Rectal smooth muscle tissue (tissue), 1 donor: Measurements from ENCODE around the gene ZNF532.
A peak's percentile ranks its signal among the peaks of the same experiment; 100 is the strongest.
"Not testable (repeated sequence)": the region's sequence is repeated elsewhere in the genome, so short reads cannot be mapped to it uniquely, and the experiment has no call there.

Experiments used
- H3K27ac ChIP-seq: one replicate; pipeline ENCODE4 v1.7.0; 2013; ENCODE audit warnings: low read depth, low read length, inconsistent platforms
- H3K27me3 ChIP-seq: one replicate; pipeline ENCODE4 v1.7.0; 2013; ENCODE audit warnings: low read length; ENCODE audit not compliant: control insufficient read depth, insufficient read depth
- H3K36me3 ChIP-seq: one replicate; pipeline ENCODE4 v1.7.0; 2013; ENCODE audit warnings: low read length; ENCODE audit not compliant: control insufficient read depth, insufficient read depth
- H3K4me1 ChIP-seq: one replicate; pipeline ENCODE4 v1.7.0; 2013; ENCODE audit warnings: low read length; ENCODE audit not compliant: control insufficient read depth, insufficient read depth
- H3K4me3 ChIP-seq: one replicate; pipeline ENCODE4 v1.7.0; 2013; ENCODE audit warnings: low read length
- H3K9ac ChIP-seq: one replicate; pipeline ENCODE4 v1.7.0; 2013; ENCODE audit warnings: low read length

The ZNF532 gene, protein sequence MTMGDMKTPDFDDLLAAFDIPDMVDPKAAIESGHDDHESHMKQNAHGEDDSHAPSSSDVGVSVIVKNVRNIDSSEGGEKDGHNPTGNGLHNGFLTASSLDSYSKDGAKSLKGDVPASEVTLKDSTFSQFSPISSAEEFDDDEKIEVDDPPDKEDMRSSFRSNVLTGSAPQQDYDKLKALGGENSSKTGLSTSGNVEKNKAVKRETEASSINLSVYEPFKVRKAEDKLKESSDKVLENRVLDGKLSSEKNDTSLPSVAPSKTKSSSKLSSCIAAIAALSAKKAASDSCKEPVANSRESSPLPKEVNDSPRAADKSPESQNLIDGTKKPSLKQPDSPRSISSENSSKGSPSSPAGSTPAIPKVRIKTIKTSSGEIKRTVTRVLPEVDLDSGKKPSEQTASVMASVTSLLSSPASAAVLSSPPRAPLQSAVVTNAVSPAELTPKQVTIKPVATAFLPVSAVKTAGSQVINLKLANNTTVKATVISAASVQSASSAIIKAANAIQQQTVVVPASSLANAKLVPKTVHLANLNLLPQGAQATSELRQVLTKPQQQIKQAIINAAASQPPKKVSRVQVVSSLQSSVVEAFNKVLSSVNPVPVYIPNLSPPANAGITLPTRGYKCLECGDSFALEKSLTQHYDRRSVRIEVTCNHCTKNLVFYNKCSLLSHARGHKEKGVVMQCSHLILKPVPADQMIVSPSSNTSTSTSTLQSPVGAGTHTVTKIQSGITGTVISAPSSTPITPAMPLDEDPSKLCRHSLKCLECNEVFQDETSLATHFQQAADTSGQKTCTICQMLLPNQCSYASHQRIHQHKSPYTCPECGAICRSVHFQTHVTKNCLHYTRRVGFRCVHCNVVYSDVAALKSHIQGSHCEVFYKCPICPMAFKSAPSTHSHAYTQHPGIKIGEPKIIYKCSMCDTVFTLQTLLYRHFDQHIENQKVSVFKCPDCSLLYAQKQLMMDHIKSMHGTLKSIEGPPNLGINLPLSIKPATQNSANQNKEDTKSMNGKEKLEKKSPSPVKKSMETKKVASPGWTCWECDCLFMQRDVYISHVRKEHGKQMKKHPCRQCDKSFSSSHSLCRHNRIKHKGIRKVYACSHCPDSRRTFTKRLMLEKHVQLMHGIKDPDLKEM (N-terminal part only)

DNA sequence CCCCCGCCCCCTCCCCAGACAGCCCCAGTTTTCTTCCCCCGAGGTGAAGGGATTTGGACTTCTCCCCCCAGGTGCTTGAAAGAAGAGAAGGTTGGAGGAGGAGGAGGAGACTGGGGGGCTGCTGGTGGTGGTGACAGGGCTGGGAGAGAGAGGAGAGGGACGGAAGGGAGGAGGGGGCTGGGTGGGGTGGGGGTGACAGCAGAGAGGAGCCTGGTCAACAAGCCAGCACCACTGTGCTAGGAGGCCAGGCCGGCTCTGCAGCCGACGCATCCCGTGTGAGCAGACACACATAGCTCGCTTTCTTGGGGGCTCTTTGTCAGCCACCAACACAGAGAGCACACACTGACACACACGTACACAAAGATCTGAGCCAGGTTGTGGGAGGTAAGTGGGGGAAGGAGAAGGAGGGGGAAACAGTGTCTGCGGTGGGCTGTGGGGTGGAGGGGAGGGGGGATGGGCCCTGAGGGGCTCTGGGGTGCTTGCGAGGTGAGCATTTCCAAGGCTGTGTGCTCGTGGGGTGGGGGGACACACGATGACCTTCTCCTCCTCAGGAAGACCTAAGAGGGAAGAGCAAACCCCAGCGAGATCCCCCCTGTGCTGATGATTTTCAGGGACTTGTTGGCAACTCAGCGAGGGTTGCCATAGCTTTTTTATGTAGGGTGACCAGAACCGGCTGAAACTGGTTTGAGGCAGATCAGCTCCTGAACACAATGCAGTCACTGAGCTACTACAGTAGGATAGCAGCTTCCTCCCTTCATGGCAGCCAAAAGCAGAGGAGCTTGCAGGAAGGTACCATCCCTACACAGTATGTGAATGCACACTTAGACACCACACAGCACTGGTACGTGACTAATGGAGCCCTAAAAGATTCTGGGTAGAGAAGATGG, at the start of gene ZNF532:
TSS of gene ZNF532 (plus strand) at position 732 of the 887 bp plus-strand sequence. CDS start 53,411 bp downstream, outside the sequence.
- Histone ChIP-seq H3K27me3 (no peaks in the 10 kb centered on the region), H3K36me3 (no peaks in the 10 kb centered on the region), H3K4me1 (peaks cover 37% of the 10 kb centered on the region), H3K27ac (peak within 1 kb of the TSS; percentile 90), H3K4me3 (peak within 1 kb of the TSS; percentile 51), H3K9ac (no peak within 1 kb of the TSS)

DNA sequence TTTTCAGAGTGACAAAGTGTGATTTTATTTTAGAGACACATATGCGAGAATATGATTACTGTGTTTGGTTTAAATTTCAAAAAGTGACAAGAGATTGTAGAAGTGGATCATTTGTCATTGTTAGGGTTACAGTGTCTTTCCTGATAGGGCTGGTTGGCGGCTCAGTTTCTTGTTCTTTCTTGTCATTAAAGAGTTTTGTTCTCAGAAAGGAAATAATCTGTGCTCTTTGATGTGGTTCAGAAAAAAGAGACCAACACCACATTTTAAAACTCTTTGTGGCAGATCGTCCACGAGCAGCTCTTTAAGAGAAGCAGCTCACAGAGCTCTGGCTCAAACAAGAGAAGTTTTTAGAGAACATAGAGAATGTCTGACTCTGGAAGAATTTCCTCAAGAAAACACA, 45.6 kb upstream of the ZNF532 start:
- Histone ChIP-seq H3K9ac (no peak overlapping the region), H3K4me3 (no peak overlapping the region), H3K4me1 (no peaks in the 10 kb centered on the region), H3K27me3 (no peaks in the 10 kb centered on the region), H3K27ac (no peak overlapping the region), H3K36me3 (no peaks in the 10 kb centered on the region)

DNA sequence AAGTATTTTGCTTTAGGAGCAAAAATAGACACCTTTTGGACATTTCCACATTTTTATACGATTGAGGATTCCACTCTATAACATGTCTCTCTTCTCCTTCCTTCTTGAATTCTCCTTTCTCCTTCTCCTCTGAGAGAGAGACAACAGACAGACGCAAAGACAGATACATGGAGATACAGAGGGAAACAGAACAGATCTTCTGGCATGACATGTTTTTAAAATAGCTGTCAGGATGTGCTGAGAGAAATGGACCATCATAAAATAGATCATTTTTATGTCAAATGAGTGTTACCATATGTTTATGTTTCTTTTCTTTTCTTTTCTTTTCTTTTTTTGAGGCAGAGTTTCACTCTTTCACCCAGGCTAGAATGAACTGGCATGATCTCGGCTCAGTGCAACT, 44.4 kb upstream of the ZNF532 start:
- Histone ChIP-seq H3K4me3 (no peak overlapping the region), H3K36me3 (no peaks in the 10 kb centered on the region), H3K27ac (no peak overlapping the region), H3K27me3 (no peaks in the 10 kb centered on the region), H3K4me1 (no peaks in the 10 kb centered on the region), H3K9ac (no peak overlapping the region)

DNA sequence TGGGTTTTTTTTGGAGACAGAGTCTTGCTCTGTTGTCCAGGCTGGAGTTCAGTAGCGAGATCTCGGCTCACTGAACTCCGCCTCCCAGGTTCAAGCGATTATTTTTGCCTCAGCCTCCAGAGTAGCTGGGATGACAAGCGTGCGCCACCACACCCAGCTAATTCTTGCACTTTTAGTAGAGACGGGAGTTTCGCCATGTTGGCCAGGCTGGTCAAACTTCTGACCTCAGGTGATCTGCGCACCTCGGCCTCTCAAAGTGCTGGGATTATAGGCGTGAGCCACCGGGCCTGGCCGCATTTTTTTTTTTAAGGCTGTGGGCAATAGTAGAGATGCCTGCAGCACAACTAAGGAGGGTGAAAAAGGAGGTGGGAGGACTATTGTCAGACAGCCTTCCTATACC, 41.7 kb upstream of the ZNF532 start:
- Histone ChIP-seq H3K27me3 (no peaks in the 10 kb centered on the region), H3K36me3 (no peaks in the 10 kb centered on the region), H3K27ac (no peak overlapping the region), H3K4me1 (no peaks in the 10 kb centered on the region), H3K4me3 (no peak overlapping the region), H3K9ac (no peak overlapping the region)

DNA sequence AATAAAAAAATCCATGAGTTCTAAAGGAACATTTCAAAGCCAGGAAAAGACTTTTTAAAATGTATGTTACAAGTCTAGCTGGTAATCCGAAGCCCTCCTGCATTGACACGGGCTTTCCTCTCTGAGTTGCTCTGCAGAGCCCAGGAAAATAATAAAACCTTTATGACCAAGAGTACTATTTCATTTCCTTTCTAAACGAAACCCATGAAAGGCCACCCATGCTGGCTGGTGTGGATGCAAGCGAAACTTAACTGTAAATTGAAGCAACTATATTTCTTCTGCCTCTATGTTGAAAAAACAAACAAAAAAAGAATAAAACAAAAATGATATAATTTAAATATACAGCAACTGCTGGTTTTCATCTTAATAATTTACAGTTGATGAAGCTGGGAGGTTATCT, 41.3 kb upstream of the ZNF532 start:
- H3K27ac ChIP-seq: no peak overlapping the region
- H3K9ac ChIP-seq: no peak overlapping the region
- H3K4me1 ChIP-seq: no peaks in the 10 kb centered on the region
- H3K27me3 ChIP-seq: no peaks in the 10 kb centered on the region
- no peak overlapping the region for H3K4me3 ChIP-seq
- no peaks in the 10 kb centered on the region for H3K36me3 ChIP-seq

DNA sequence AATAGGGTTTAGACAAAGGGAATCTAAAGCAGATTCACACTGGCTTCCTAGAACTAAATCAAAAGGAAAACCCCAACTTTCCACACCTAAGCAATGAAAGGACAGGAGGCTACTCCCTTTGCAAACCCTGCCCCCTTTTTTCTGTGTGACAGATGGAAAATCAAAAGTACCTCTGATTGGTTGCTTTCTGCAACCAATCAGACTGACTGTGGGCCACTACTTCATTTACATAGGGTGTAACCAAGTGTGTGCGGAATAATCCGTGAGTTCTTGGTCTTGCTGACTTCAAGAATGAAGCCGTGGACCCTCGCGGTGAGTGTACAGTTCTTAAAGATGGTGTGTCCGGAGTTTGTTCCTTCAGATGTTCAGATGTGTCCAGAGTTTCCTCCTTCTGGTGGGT, 37.8 kb upstream of the ZNF532 start:
- H3K27me3 ChIP-seq, H3K9ac ChIP-seq, H3K27ac ChIP-seq, H3K4me1 ChIP-seq, H3K4me3 ChIP-seq, H3K36me3 ChIP-seq: not testable (repeated sequence)

DNA sequence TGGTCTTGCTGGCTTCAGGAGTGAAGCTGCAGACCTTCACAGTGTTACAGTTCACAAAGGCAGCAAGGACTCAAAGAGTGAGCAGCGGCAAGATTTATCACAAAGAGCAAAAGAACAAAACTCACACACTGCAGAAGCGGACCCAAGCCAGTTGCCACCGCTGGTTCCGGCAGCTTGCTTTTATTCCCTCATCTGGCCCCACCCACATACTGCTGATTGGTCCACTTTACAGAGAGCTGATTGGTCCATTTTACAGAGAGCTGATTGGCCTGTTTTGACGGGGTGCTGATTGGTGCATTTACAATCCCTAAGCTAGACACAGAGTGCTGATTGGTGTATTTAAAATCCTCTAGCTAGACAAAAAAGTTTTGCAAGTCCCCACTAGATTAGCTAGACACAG, 37.2 kb upstream of the ZNF532 start:
- Histone ChIP-seq H3K36me3 (no peaks in the 10 kb centered on the region), H3K9ac (no peak overlapping the region), H3K4me3 (no peak overlapping the region), H3K27ac (no peak overlapping the region), H3K4me1 (no peaks in the 10 kb centered on the region), H3K27me3 (no peaks in the 10 kb centered on the region)

DNA sequence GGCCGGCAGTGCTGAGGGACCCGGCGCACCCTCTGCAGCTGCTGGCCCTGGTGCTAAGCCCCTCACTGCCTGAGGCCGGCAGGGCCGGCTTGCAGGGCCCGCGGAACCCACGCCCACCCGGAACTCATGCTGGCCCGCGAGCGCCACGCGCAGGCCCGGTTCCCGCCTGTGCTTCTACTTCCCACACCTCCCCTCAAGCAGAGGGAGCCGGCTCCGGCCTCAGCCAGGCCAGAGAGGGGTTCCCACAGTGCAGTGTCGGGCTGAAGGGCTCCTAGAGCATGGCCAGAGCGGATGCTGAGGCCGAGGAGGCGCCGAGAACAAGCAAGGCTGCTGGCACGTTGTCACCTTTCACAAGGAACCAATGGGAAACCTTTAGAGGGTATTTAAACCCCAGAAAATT, 36.8 kb upstream of the ZNF532 start:
- no peaks in the 10 kb centered on the region for H3K36me3 ChIP-seq
- no peak overlapping the region for H3K4me3 ChIP-seq
- H3K9ac ChIP-seq: no peak overlapping the region
- H3K4me1 ChIP-seq: no peaks in the 10 kb centered on the region
- H3K27me3 ChIP-seq: no peaks in the 10 kb centered on the region
- no peak overlapping the region for H3K27ac ChIP-seq

DNA sequence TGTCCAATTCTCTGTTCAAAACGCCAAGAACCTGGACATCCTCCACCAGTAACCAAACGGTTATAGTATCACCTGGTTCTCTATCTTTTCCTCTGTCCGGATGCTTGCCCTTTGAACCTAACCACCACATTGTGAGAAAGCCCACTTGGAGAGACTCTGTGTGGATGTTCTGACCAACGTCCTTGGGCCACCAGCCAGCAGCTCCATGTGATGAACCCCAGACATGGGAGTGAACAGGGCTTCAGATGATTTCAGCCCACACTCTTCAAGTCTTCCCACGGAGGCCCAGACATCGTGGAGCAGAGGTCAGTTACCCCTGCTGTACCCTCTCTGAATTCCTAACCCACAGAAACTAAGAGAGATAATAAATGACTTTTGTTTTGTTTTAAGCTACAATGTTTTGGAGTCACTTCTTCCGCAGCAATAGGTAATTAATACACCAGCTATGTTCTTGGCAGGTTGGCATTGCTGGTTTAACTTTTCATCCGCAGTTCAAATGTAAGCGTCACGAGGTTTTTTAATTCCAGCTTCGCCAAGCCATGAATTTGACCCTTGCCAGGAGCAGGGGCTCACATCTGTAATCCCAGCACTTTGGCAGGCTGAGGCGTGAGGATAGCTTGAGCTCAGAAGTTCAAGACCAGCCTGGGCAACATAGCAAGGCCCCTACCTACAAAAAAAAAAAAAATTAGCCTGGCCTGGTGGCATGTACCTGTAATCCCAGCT, 36.1 kb upstream of the ZNF532 start:
- no peaks in the 10 kb centered on the region for H3K4me1 ChIP-seq

DNA sequence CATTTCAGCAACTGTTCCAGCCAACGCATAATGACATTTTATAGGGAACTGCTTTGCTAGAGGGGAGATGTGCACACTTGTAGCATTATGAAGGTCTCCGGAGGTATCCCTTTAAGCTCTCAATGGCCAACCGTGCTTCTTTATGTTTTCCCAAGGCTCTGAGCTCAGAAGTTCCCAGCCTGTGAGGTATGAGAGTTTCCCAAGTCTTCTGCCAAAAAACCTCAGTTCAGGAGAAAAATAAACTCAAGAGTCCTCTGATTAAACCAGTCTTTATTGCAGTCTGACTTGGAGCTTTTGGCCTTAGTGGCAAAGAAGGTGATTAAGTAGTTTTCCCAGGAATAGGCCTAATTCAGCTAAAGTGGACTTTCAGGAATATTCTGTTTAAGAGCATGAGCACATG, 35.4 kb upstream of the ZNF532 start:
- Histone ChIP-seq H3K27ac (no peak overlapping the region), H3K36me3 (no peaks in the 10 kb centered on the region), H3K27me3 (no peaks in the 10 kb centered on the region), H3K4me3 (no peak overlapping the region), H3K9ac (no peak overlapping the region), H3K4me1 (no peaks in the 10 kb centered on the region)

More for the DNA sequence above, 36.1 kb upstream of the ZNF532 start:
- Histone ChIP-seq H3K27ac (no peak overlapping the region), H3K4me3 (no peak overlapping the region), H3K36me3 (no peaks in the 10 kb centered on the region), H3K9ac (no peak overlapping the region), H3K27me3 (no peaks in the 10 kb centered on the region)

DNA sequence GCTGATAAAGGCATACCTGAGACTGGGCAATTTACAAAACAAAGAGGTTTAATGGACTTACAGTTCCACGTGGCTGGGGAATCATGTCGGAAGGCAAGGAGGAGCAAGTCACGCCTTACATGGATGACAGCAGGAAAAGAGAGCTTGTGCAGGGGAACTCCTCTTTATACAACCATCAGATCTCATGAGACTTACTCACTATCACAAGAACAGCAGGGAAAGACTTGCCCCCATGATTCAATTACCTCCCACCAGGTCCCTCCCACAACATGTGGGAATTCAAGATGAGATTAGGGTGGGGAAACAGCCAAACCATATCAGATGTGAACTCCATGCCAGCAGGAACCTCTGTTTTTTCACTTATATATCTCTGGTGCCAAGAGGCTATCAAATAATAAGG, 34.8 kb upstream of the ZNF532 start:
- not testable (repeated sequence) for H3K36me3 ChIP-seq, H3K27me3 ChIP-seq, H3K9ac ChIP-seq, H3K27ac ChIP-seq, H3K4me3 ChIP-seq, H3K4me1 ChIP-seq
